ENCODE data around the gene MAN1C1. TPM values are rescaled to one million over a fixed set of nuclear protein-coding genes. Genes with fewer than 3 reads are reported as not detected.
A peak's percentile ranks its signal among the peaks of the same experiment; 100 is the strongest.

Gene MAN1C1
- total RNA-seq, 1 experiment from 2014 or later = 1.5 TPM

DNA sequence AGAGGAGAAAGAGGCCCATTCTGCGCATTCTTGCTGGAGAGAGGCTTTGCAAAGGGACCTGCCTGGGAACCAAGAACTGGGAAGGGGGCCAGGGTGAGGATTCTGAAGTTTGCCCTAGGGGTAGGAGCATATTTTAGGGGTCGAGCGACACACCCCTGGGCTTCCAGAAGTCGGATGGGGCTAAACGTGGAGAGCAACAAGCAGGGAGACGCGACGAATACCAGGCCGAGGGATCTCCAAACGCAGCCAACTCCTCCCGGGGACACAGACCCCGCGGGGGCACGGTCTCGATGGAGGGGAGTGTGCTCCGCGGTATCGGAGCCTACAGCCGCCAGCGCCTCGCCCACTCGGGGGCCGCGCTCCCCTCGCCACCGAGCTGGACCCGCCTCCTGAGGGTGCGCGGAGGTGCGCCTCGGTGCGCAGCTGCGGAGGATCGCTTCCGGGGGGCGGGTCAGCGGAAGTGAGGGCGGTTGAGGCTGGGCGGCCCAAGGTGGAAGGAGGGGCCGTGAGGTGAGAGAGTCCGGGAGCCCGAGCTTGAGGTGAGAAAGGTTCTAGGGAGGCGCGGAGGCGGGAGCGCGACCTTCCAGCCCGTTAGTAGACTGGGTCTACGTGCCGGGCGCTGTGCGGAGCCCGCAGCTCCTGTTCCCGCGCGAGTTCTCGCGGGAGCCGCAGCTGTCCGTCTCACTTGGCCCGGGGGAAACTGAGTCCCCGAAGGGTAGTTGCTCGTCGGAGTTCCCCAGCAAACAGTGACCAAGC is 203.1 kb downstream of the MAN1C1 start, which contains the start of gene MTFR1L:
Gene MTFR1L (plus strand): TSS at position 464 of the 756 bp plus-strand sequence. CDS start 3,151 bp downstream, outside the sequence.
- Histone ChIP-seq H3K4me3 (ENCODE audit: low read depth in 2 of 2, low read length in 2 of 2) (peak within 1 kb of the TSS; percentile 73 to 94), H3K4me1 (ENCODE audit: control insufficient read depth, insufficient read depth, low read length) (peaks cover 30% of the 10 kb centered on the region), H3K27ac (ENCODE audit: low read length) (peak within 1 kb of the TSS; percentile 86), H3K27me3 (ENCODE audit: control insufficient read depth, insufficient read depth, low read length) (no peaks in the 10 kb centered on the region), H3K36me3 (ENCODE audit: control insufficient read depth, insufficient read depth, low read length) (no peaks in the 10 kb centered on the region; the same call in 1 of the 2 replicates), H3K9me3 (ENCODE audit: control insufficient read depth, insufficient read depth, low read depth, low read length) (no peaks in the 10 kb centered on the region)
- ChIA-PET POLR2A (interaction anchor here (0.6 to 1.0 kb wide), 5 partner anchors 19 to 392 kb away, joined by 3 to 7 read pairs (median 4); no protein-coding TSS in a partner anchor), CTCF (no interaction called here)
- BruUV-seq (replicated peaks) = no TSS peak
- intact Hi-C loops (cut with micrococcal nuclease; ENCODE audit: unreplicated experiment) (no loop called here), in situ Hi-C loops (cut with HindIII; ENCODE audit: low pct_unique_long_range_greater_than_20kb, low sequenced_read_pairs) (no loop called here)
- DNase-seq (ENCODE audit: low read depth, low spot score) (peak; percentile 28), ATAC-seq (peak; percentile 92)
- TF ChIP-seq, protein P1, sequence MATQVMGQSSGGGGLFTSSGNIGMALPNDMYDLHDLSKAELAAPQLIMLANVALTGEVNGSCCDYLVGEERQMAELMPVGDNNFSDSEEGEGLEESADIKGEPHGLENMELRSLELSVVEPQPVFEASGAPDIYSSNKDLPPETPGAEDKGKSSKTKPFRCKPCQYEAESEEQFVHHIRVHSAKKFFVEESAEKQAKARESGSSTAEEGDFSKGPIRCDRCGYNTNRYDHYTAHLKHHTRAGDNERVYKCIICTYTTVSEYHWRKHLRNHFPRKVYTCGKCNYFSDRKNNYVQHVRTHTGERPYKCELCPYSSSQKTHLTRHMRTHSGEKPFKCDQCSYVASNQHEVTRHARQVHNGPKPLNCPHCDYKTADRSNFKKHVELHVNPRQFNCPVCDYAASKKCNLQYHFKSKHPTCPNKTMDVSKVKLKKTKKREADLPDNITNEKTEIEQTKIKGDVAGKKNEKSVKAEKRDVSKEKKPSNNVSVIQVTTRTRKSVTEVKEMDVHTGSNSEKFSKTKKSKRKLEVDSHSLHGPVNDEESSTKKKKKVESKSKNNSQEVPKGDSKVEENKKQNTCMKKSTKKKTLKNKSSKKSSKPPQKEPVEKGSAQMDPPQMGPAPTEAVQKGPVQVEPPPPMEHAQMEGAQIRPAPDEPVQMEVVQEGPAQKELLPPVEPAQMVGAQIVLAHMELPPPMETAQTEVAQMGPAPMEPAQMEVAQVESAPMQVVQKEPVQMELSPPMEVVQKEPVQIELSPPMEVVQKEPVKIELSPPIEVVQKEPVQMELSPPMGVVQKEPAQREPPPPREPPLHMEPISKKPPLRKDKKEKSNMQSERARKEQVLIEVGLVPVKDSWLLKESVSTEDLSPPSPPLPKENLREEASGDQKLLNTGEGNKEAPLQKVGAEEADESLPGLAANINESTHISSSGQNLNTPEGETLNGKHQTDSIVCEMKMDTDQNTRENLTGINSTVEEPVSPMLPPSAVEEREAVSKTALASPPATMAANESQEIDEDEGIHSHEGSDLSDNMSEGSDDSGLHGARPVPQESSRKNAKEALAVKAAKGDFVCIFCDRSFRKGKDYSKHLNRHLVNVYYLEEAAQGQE (IDR thresholded peaks at IDR 0.05; ENCODE audit: insufficient read depth in 1 of 2, low read depth in 2 of 2, low read length in 1 of 2) = no peak
- TF ChIP-seq SIN3A (IDR thresholded peaks at IDR 0.05; ENCODE audit: borderline replicate concordance, insufficient read depth, low read depth, low read length) (peak; percentile 70; the same call in 1 of the 2 replicates), POLR2AphosphoS5 (IDR thresholded peaks at IDR 0.05; ENCODE audit: low read depth, low read length) (peak; percentile 86), TCF7L2 (IDR thresholded peaks at IDR 0.05; ENCODE audit: low read depth, low read length) (no peak)
- TF ChIP-seq, protein P2, sequence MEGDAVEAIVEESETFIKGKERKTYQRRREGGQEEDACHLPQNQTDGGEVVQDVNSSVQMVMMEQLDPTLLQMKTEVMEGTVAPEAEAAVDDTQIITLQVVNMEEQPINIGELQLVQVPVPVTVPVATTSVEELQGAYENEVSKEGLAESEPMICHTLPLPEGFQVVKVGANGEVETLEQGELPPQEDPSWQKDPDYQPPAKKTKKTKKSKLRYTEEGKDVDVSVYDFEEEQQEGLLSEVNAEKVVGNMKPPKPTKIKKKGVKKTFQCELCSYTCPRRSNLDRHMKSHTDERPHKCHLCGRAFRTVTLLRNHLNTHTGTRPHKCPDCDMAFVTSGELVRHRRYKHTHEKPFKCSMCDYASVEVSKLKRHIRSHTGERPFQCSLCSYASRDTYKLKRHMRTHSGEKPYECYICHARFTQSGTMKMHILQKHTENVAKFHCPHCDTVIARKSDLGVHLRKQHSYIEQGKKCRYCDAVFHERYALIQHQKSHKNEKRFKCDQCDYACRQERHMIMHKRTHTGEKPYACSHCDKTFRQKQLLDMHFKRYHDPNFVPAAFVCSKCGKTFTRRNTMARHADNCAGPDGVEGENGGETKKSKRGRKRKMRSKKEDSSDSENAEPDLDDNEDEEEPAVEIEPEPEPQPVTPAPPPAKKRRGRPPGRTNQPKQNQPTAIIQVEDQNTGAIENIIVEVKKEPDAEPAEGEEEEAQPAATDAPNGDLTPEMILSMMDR (IDR thresholded peaks at IDR 0.05) = no peak

DNA sequence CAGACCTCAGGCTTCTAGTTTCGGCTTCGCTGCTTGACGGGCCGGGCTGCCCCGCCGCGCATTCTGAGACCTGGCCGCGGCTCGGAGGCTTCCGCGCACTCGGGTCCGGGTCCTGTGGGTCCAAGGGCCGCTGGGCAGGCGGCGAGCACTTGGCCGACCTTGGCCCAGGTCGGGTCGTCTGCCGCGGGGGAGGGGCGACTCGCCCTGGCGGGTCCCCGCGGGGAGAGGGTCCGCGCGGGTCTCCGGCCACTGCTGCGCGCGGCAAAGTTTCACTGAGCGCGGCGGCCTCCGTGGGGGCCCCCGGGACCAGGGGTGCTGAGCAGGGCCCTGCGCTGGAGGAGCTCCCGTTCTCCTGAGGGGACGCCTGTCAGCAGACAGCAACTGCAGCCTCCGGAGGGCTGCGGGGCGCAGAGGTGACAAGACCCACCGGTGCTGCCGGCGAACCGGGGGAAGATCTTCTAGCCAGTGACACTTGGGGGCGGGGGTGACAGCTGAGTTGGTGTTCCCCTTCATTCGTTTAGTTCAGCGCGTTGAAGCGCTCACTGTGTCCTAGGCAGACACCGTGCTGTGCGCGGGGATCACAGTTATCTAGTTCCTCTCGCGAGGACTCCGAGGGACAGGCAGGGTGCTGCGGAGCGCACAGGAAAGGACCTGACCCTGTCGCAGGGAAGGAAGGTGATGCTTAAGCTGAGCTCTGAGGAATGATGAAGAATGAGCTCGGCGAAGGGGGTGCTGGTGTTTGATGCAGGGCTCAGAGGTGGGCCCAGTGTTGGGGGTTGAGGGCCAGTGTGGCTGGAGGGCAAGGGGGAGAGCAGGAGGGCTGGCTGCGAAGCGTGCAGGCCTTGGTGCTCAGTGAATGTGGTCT is 203.9 kb downstream of the MAN1C1 start:
- Histone ChIP-seq H3K27me3 (ENCODE audit: control insufficient read depth, insufficient read depth, low read length) (no peaks in the 10 kb centered on the region), H3K27ac (ENCODE audit: low read length) (peak overlapping the region; percentile 86), H3K4me3 (ENCODE audit: low read depth in 2 of 2, low read length in 2 of 2) (peak overlapping the region; percentile 73 to 94), H3K36me3 (ENCODE audit: control insufficient read depth, insufficient read depth, low read length) (peaks cover 3% of the 10 kb centered on the region), H3K9me3 (ENCODE audit: control insufficient read depth, insufficient read depth, low read depth, low read length) (no peaks in the 10 kb centered on the region), H3K4me1 (ENCODE audit: control insufficient read depth, insufficient read depth, low read length) (peaks cover 30% of the 10 kb centered on the region)
- peak; percentile 70 for ATAC-seq
- no peak for TF ChIP-seq POLR2AphosphoS5 (IDR thresholded peaks at IDR 0.05; ENCODE audit: low read depth, low read length)
- TF ChIP-seq SIN3A (IDR thresholded peaks at IDR 0.05; ENCODE audit: borderline replicate concordance, insufficient read depth, low read depth, low read length) = no peak; the same call in 1 of the 2 replicates
- no peak for TF ChIP-seq TCF7L2 (IDR thresholded peaks at IDR 0.05; ENCODE audit: low read depth, low read length)
- TF ChIP-seq, protein P2 (IDR thresholded peaks at IDR 0.05) = no peak
- BruUV-seq (replicated peaks) = no TSS peak
- intact Hi-C loops (cut with micrococcal nuclease; ENCODE audit: unreplicated experiment) (no loop called here), in situ Hi-C loops (cut with HindIII; ENCODE audit: low pct_unique_long_range_greater_than_20kb, low sequenced_read_pairs) (no loop called here)
- DNase-seq (ENCODE audit: low read depth, low spot score) = no peak
- CTCF ChIA-PET = no interaction called here
- POLR2A ChIA-PET = interaction anchor here (0.6 to 1.0 kb wide), 3 partner anchors 180 to 254 kb away, joined by 3 read pairs; no protein-coding TSS in a partner anchor
